Lung (tissue), 12 donors: ENCODE data around the gene TMPRSS5. TPM values are rescaled to one million over a fixed set of nuclear protein-coding genes. Genes with fewer than 3 reads are reported as not detected.

Source experiments
- ATAC-seq: fragments of 200-7000 bp; cut with Tn5 transposase; one replicate; pipeline ENCODE4 v1.9.1; 2020; ENCODE audit warnings: moderate number of reproducible peaks; ENCODE audit not compliant: insufficient read depth, low FRiP score
- DNase-seq, 3 donors: peaks; one replicate each; pipeline ENCODE4 v3.0.0-alpha.2; 2013 to 2017
- H3K27ac ChIP-seq, 2 donors: one replicate each; pipeline ENCODE4 v1.5.1; 2013; ENCODE audit warnings: mild to moderate bottlenecking in 2 of 2, moderate library complexity in 2 of 2, control low read depth in 1 of 2, inconsistent platforms in 1 of 2, low read depth in 1 of 2, low read length in 1 of 2
- H3K27me3 ChIP-seq, 3 donors: one replicate each; pipeline ENCODE4 v1.5.1; 2013; ENCODE audit warnings: low read length in 2 of 3; ENCODE audit not compliant: control insufficient read depth in 3 of 3, insufficient read depth in 3 of 3
- H3K36me3 ChIP-seq, 4 donors: one replicate each; pipeline ENCODE4 v1.5.1; 2013; ENCODE audit warnings: low read length in 4 of 4, mild to moderate bottlenecking in 1 of 4, moderate library complexity in 1 of 4; ENCODE audit not compliant: control insufficient read depth in 4 of 4, insufficient read depth in 4 of 4
- H3K4me1 ChIP-seq, 5 donors: one replicate each; pipeline ENCODE4 v1.5.1; 2013; ENCODE audit warnings: low read length in 5 of 5, mild to moderate bottlenecking in 2 of 5, moderate library complexity in 1 of 5; ENCODE audit not compliant: control insufficient read depth in 5 of 5, insufficient read depth in 5 of 5
- H3K4me3 ChIP-seq: one replicate; pipeline ENCODE4 v1.5.1; 2013; ENCODE audit warnings: mild to moderate bottlenecking, control low read depth, moderate library complexity
- H3K9ac ChIP-seq, 2 donors: one replicate each; pipeline ENCODE4 v1.5.1; 2013; ENCODE audit warnings: low read length in 2 of 2, control low read depth in 1 of 2; ENCODE audit not compliant: insufficient read depth in 1 of 2
- H3K9me3 ChIP-seq, 4 donors: one replicate each; pipeline ENCODE4 v1.5.1; 2013; ENCODE audit warnings: low read length in 3 of 4, mild to moderate bottlenecking in 1 of 4, moderate library complexity in 1 of 4; ENCODE audit not compliant: control insufficient read depth in 4 of 4, insufficient read depth in 3 of 4
- WGBS, 2 donors: extraction: QIAGEN DNeasy Blood & Tissue Kit; methylation state at CpG; one replicate each; pipeline ENCODE4 v1.1.7; 2013; 5-methylcytosine and 5-hydroxymethylcytosine counted together
- polyA plus RNA-seq, 2 donors: library from polyadenylated mRNA; stranded (reverse); fragments of 200-250 nt; gene quantifications; one replicate each; pipeline ENCODE4 v1.2.1, GENCODE V29; 2013
- total RNA-seq, 2 donors: library from RNA; depleted of rRNA in 1 of 2; stranded (reverse); fragments of >200 nt in 1 of 2; gene quantifications; one replicate each; pipeline ENCODE4 v1.2.1, GENCODE V29; 2014 to 2021
- TF ChIP-seq, protein P1 (sequence below): IDR thresholded peaks from 2 replicates; pipeline ENCODE4 v1.5.1; 2012; ENCODE audit warnings: mild to moderate bottlenecking; ENCODE audit errors: control extremely low read depth, extremely low read depth
- donor health status: control.
- donor health status: control.
- donor health status: Bipolar disorder and iron deficiency.
- donor health status: healthy.
- donor health status: DM: yes; HTN: yes; CAD: no.

Gene TMPRSS5
- total and polyA plus RNA-seq, 4 donors = 0.32 to 1.8 (median 0.99) TPM

DNA sequence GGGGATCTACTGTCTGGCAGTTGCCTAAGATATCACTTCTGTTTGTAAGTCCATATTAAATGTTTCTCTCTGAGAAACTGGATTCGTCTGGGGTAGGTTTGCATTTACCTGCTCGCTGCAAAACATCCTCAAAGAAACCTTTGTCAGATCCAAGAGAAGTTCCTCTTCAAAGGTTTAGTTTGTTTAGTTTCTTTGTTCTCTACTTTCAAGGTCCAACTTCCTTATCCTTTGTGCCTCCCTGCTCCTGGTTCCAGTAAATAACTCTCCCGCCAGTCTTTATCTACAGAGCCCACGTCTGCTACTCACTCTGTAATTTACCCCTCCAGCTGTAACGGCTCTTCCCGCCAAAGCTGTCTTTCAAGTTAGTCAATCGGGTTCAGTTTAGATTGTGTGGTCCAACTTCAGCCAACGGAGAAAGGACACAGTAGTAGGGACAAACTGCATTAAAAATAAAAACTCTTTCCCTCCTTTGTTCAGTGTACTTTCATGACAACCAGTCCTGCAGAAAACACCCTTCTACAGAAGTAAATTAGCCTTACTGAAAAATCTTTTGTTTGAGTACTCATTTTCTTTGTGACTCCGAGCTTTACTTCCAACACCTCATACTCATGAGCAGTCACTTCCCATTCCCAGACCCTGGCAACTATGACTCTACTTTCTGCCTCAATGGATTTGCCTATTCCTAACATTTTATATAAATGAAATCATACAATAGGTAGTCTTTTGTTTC lies 41.0 kb downstream of the TMPRSS5 start:
- no peak for DNase-seq
- Histone ChIP-seq H3K27ac (no peak overlapping the region), H3K9me3 (peaks cover 0 to 4% (median 0%) of the 10 kb centered on the region in 4 donors), H3K9ac (no peak overlapping the region), H3K27me3 (no peaks in the 10 kb centered on the region), H3K36me3 (no peaks in the 10 kb centered on the region), H3K4me3 (no peak overlapping the region), H3K4me1 (no peaks in the 10 kb centered on the region)
- TF ChIP-seq, protein P1, sequence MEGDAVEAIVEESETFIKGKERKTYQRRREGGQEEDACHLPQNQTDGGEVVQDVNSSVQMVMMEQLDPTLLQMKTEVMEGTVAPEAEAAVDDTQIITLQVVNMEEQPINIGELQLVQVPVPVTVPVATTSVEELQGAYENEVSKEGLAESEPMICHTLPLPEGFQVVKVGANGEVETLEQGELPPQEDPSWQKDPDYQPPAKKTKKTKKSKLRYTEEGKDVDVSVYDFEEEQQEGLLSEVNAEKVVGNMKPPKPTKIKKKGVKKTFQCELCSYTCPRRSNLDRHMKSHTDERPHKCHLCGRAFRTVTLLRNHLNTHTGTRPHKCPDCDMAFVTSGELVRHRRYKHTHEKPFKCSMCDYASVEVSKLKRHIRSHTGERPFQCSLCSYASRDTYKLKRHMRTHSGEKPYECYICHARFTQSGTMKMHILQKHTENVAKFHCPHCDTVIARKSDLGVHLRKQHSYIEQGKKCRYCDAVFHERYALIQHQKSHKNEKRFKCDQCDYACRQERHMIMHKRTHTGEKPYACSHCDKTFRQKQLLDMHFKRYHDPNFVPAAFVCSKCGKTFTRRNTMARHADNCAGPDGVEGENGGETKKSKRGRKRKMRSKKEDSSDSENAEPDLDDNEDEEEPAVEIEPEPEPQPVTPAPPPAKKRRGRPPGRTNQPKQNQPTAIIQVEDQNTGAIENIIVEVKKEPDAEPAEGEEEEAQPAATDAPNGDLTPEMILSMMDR = no peak
- ATAC-seq = no peak
- 41 to 54% methylated on average over 9 of the region's 9 CpGs for WGBS, 2 donors

DNA sequence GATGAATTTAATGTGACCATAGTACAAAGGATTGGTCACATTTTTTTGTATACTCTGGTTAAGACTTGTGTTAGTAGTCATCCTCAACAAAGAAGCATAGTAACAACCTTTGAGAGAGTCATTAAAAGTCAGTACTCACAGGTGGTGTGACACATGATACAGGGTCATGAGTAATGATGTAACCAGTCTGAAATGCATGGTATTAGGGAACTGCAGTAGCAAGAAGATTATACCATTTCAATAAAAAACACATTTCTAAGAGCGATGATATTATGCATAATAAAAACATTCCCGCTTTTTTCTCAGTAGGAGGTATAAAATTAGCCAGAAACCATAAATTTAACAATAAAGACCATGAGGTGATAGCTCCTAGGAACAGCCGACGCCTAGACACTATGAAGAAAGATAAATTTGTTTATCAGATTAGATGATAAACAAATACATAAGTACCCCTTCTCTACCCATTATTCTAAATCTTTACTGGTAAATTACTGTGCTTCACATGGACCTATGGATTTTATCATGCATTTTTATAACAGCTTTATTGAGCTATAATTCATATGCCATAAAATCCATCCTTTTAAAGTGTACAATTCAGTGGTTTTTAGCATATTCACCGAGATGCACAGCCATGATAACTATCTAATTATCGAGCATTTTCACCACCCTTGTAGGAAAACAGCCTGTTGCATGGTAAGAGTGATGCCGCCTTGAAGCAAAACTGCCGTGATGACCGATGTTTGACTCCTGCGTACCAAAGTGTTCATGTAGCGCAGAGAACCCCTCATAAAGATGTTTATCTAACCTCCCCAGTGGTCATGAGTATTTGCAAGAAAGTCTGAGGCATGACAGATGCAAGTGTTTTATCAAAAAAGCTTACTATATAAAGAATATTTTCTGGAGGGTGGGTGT lies 41.8 kb downstream of the TMPRSS5 start:
- Histone ChIP-seq H3K4me1 (no peaks in the 10 kb centered on the region), H3K36me3 (no peaks in the 10 kb centered on the region), H3K4me3 (no peak overlapping the region), H3K27ac (no peak overlapping the region), H3K27me3 (no peaks in the 10 kb centered on the region), H3K9me3 (peaks cover 0 to 4% (median 0%) of the 10 kb centered on the region in 4 donors), H3K9ac (no peak overlapping the region)
- TF ChIP-seq, protein P1 = no peak
- WGBS, 2 donors = 70 to 79% methylated on average over 11 of the region's 11 CpGs
- no peak for ATAC-seq
- peak in 1 of 3 donors; percentile 11 for DNase-seq

DNA sequence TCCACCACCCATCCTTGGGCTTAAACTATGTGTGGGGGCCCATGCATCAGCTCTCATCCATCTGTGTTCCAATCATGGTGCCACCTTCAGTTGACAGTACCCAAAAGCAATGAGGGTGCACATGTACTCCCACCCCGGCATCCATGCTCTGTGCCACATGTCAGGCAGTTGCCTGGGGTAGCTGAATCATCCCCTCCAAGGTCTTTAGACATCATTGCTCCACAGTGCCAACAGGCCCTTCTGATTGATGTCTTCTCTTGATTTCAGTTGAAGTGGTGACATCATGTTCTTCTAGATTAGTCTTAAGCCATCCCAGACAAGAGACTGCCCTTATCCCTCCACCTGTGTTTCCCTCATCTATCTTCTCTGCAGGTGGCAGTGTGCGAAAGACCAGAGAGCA lies 42.5 kb downstream of the TMPRSS5 start:
- Histone ChIP-seq H3K27me3 (no peaks in the 10 kb centered on the region), H3K27ac (no peak overlapping the region), H3K4me1 (no peaks in the 10 kb centered on the region), H3K4me3 (no peak overlapping the region), H3K36me3 (no peaks in the 10 kb centered on the region), H3K9ac (no peak overlapping the region), H3K9me3 (peaks cover 0 to 4% (median 0%) of the 10 kb centered on the region in 4 donors)
- WGBS, 2 donors = 93 to 96% methylated on average over 2 of the region's 2 CpGs
- TF ChIP-seq, protein P1 = no peak
- DNase-seq = no peak
- ATAC-seq = no peak
